Measurements from ENCODE around the gene SLC6A1. TPM values are rescaled to one million over a fixed set of nuclear protein-coding genes. Genes with fewer than 3 reads are reported as not detected.
A peak's percentile ranks its signal among the peaks of the same experiment; 100 is the strongest.

Gene SLC6A1
- total RNA-seq, 1 donor from 2014 or later = 0.52 TPM

- no peak overlapping the region for H3K27ac ChIP-seq
- no peak for TF ChIP-seq EZH2phosphoT487 (IDR thresholded peaks at IDR 0.05)
- TF ChIP-seq CTCF (IDR thresholded peaks at IDR 0.05) = no peak
- no peak for TF ChIP-seq EZH2 (IDR thresholded peaks at IDR 0.05)
- no peak overlapping the region for H3K4me3 ChIP-seq
- H3K4me1 ChIP-seq = no peaks in the 10 kb centered on the region
- no peak overlapping the region for H3K4me2 ChIP-seq
- no peak for DNase-seq (ENCODE audit: low spot score)
- no peak overlapping the region for H3K4me3 Mint-ChIP-seq
- no peaks in the 10 kb centered on the region for H3K36me3 Mint-ChIP-seq
- no peaks in the 10 kb centered on the region for H3F3A ChIP-seq (ENCODE audit: low read depth)
- H3K9me3 Mint-ChIP-seq = peaks cover 2% of the 10 kb centered on the region
- H2AFZ ChIP-seq (replicated peaks) = no peak overlapping the region
- H3K79me2 ChIP-seq (ENCODE audit: low read depth) = no peaks in the 10 kb centered on the region
- no peaks in the 10 kb centered on the region for H3K9me3 ChIP-seq (ENCODE audit: low read depth)
- H3K9ac ChIP-seq = no peak overlapping the region
- no peaks in the 10 kb centered on the region for H3K36me3 ChIP-seq
- H3K27me3 ChIP-seq = peaks cover 4% of the 10 kb centered on the region
- H3K27me3 Mint-ChIP-seq (ENCODE audit: insufficient read depth, low read depth) = peaks cover 20% of the 10 kb centered on the region
- no peak overlapping the region for H3K27ac Mint-ChIP-seq
- H3K4me1 Mint-ChIP-seq = peaks cover 11% of the 10 kb centered on the region
- H4K20me1 ChIP-seq (ENCODE audit: low read depth) = peaks cover 11% of the 10 kb centered on the region
These were observed 30.6 kb upstream of the SLC6A1 start for GRCh38 chr3:10961921-10962320.

- H3K4me1 Mint-ChIP-seq = peaks cover 14% of the 10 kb centered on the region
These were observed 30.0 kb upstream of the SLC6A1 start for GRCh38 chr3:10962481-10963036.

GRCh38 chr3:10964537-10965167, 27.9 kb upstream of the SLC6A1 start:
- no peak overlapping the region for H3K4me3 ChIP-seq
- Mint-ChIP-seq H3K27me3 (ENCODE audit: insufficient read depth, low read depth) (peaks cover 18% of the 10 kb centered on the region), H3K9me3 (peaks cover 2% of the 10 kb centered on the region), H3K4me3 (no peak overlapping the region), H3K36me3 (no peaks in the 10 kb centered on the region), H3K4me1 (peaks cover 25% of the 10 kb centered on the region), H3K27ac (no peak overlapping the region)
- no peaks in the 10 kb centered on the region for H3K4me1 ChIP-seq
- no peak overlapping the region for H2AFZ ChIP-seq (replicated peaks)
- no peaks in the 10 kb centered on the region for H3K9me3 ChIP-seq (ENCODE audit: low read depth)
- no peak overlapping the region for H3K9ac ChIP-seq
- peaks cover 4% of the 10 kb centered on the region for H3K27me3 ChIP-seq
- no peaks in the 10 kb centered on the region for H3K79me2 ChIP-seq (ENCODE audit: low read depth)
- no peak for TF ChIP-seq EZH2phosphoT487 (IDR thresholded peaks at IDR 0.05)
- no peak for TF ChIP-seq EZH2 (IDR thresholded peaks at IDR 0.05)
- no peak for TF ChIP-seq CTCF (IDR thresholded peaks at IDR 0.05)
- DNase-seq (ENCODE audit: low spot score) = peak; percentile 79
- H3K27ac ChIP-seq = no peak overlapping the region
- peaks cover 14% of the 10 kb centered on the region for H4K20me1 ChIP-seq (ENCODE audit: low read depth)
- H3K4me2 ChIP-seq = no peak overlapping the region
- no peaks in the 10 kb centered on the region for H3K36me3 ChIP-seq
- no peaks in the 10 kb centered on the region for H3F3A ChIP-seq (ENCODE audit: low read depth)

More at GRCh38 chr3:10962481-10963036, 30.0 kb upstream of the SLC6A1 start:
- no peaks in the 10 kb centered on the region for H3F3A ChIP-seq (ENCODE audit: low read depth)
- no peak overlapping the region for H3K4me3 ChIP-seq
- no peaks in the 10 kb centered on the region for H3K36me3 ChIP-seq
- Mint-ChIP-seq H3K4me3 (no peak overlapping the region), H3K9me3 (peaks cover 2% of the 10 kb centered on the region), H3K36me3 (no peaks in the 10 kb centered on the region), H3K27ac (no peak overlapping the region), H3K27me3 (ENCODE audit: insufficient read depth, low read depth) (peaks cover 20% of the 10 kb centered on the region)
- no peaks in the 10 kb centered on the region for H3K79me2 ChIP-seq (ENCODE audit: low read depth)
- no peak for DNase-seq (ENCODE audit: low spot score)
- H3K27ac ChIP-seq = no peak overlapping the region
- no peak overlapping the region for H3K4me2 ChIP-seq
- TF ChIP-seq EZH2phosphoT487 (IDR thresholded peaks at IDR 0.05) (no peak), CTCF (IDR thresholded peaks at IDR 0.05) (no peak), EZH2 (IDR thresholded peaks at IDR 0.05) (no peak)
- no peaks in the 10 kb centered on the region for H3K9me3 ChIP-seq (ENCODE audit: low read depth)
- H3K27me3 ChIP-seq = peaks cover 4% of the 10 kb centered on the region
- no peaks in the 10 kb centered on the region for H3K4me1 ChIP-seq
- H4K20me1 ChIP-seq (ENCODE audit: low read depth) = peaks cover 11% of the 10 kb centered on the region
- no peak overlapping the region for H3K9ac ChIP-seq
- H2AFZ ChIP-seq (replicated peaks) = no peak overlapping the region
